Adrenal gland (tissue), 12 donors: Measurements from ENCODE around the gene TM4SF5. TPM values are rescaled to one million over a fixed set of nuclear protein-coding genes. Genes with fewer than 3 reads are reported as not detected.

ENCODE experiments used
- DNase-seq, 7 donors: peaks; one replicate each; pipeline ENCODE4 v3.0.0-alpha.2; 2019 to 2020
- H3K27ac ChIP-seq, 5 donors: fragments of 200-600 bp; sonication (generic) in 4 of 5; 1 replicate in 3 of 5; 2 replicates in 2 of 5; pipeline versions ENCODE4 v1.5.1 to v1.8.0; 2016 to 2020; ENCODE audit warnings: mild to moderate bottlenecking in 1 of 5
- H3K27me3 ChIP-seq: fragments of 200-600 bp; 2 replicates; pipeline ENCODE4 v1.8.0; 2021
- H3K36me3 ChIP-seq, 2 donors: fragments of 200-600 bp; replicated peaks in 1 of 2; 1 replicate in 1 of 2; 2 replicates in 1 of 2; pipeline versions ENCODE4 v1.5.1 to v1.8.0; 2018 to 2022
- H3K4me1 ChIP-seq, 2 donors: fragments of 200-600 bp; replicated peaks in 1 of 2; 1 replicate in 1 of 2; 2 replicates in 1 of 2; pipeline versions ENCODE4 v1.5.1 to v1.8.0; 2018 to 2021
- H3K4me3 ChIP-seq, 4 donors: fragments of 200-600 bp; sonication (generic) in 3 of 4; one replicate each; pipeline ENCODE4 v1.5.1; 2016 to 2018
- H3K9me3 ChIP-seq, 3 donors: fragments of 200-600 bp; sonication (generic) in 1 of 3; replicated peaks in 1 of 3; 1 replicate in 2 of 3; 2 replicates in 1 of 3; pipeline versions ENCODE4 v1.5.1 to v1.8.0; 2016 to 2021
- CTCF ChIP-seq, 6 experiments: fragments of 450-650 bp in 4 of 6; fragments of 200-600 bp in 2 of 6; sonication (generic) in 1 of 6; IDR thresholded peaks; 1 replicate in 5 of 6; 2 replicates in 1 of 6; pipeline versions ENCODE4 v1.5.1 to v1.8.0; 2016 to 2021; ENCODE audit warnings: antibody characterized with exemption in 6 of 6, mild to moderate bottlenecking in 2 of 6, moderate library complexity in 1 of 6
- POLR2A ChIP-seq, 2 donors: fragments of 450-650 bp; IDR thresholded peaks; one replicate each; pipeline ENCODE4 v1.6.1; 2017; ENCODE audit warnings: antibody characterized with exemption in 2 of 2, mild to moderate bottlenecking in 2 of 2, moderate library complexity in 1 of 2
- WGBS, 4 donors: extraction: QIAGEN DNeasy Blood & Tissue Kit in 2 of 4; methylation state at CpG; one replicate each; pipeline versions ENCODE4 v1.1.5 to v1.1.7; 2013 to 2017; 5-methylcytosine and 5-hydroxymethylcytosine counted together
- intact Hi-C, 2 donors: fragments of 100-400 bp; cut with DNase I; formaldehyde crosslinking; loops; one replicate each; pipeline versions ENCODE4 v1.14.1 to v1.15.0; 2022 to 2023
- polyA plus RNA-seq, 3 donors: library from polyadenylated mRNA; stranded (reverse); fragments of 200-250 nt in 2 of 3; fragments of 350-450 nt in 1 of 3; fragmentation: Illumina TruSeq in 1 of 3; extraction: RNeasy Lipid Tissue Mini Kit (QIAGEN cat#74804) in 1 of 3; gene quantifications; one replicate each; pipeline ENCODE4 v1.2.3, GENCODE V29; 2013 to 2014
- total RNA-seq, 9 donors: library from RNA; depleted of rRNA in 4 of 9; stranded (reverse); fragments of >200 nt in 4 of 9; fragments of 120-200 nt in 1 of 9; fragmentation: NEBNext Ultra II Directional in 1 of 9; extraction: Animal tissue kit (Norgen Biotek cat#: 25700) in 1 of 9; gene quantifications; one replicate each; pipeline versions ENCODE4 v1.1.0 to v1.2.4, GENCODE V29; 2013 to 2023
- donor health status: healthy with polysubstance abuse.
- donor health status: Bipolar disorder and iron deficiency.
- donor health status: DM: yes; HTN: yes; CAD: no.
- donor health status: DM: no; HTN: no; CAD: no.
- donor health status: DM: no; HTN: no; CAD: no.
- donor health status: DM: yes; HTN: yes; CAD: no.

The TM4SF5 gene
- total and polyA plus RNA-seq, 12 donors: 0.17 to 0.55 (median 0.32) TPM; not detected in 9

- no peak for DNase-seq
- no peak overlapping the region for H3K4me3 ChIP-seq
- no peaks in the 10 kb centered on the region for H3K27me3 ChIP-seq
- peaks cover 7 to 10% of the 10 kb centered on the region in 2 donors for H3K4me1 ChIP-seq
- no peak overlapping the region for H3K27ac ChIP-seq
- intact Hi-C loops: no loop called here
- H3K9me3 ChIP-seq: no peaks in the 10 kb centered on the region
- H3K36me3 ChIP-seq: peaks cover 0 to 21% of the 10 kb centered on the region in 2 donors
- WGBS, 4 donors: 87 to 93% (median 91%) methylated on average over 7 of the region's 7 CpGs
- no peak for TF ChIP-seq CTCF (IDR thresholded peaks at IDR 0.05)
- no peak for TF ChIP-seq POLR2A (IDR thresholded peaks at IDR 0.05)
Measured at GRCh38 chr17:4812690-4813089, 41.0 kb downstream of the TM4SF5 start.

GRCh38 chr17:4815043-4815675 lies 43.5 kb downstream of the TM4SF5 start:
- no peaks in the 10 kb centered on the region for H3K4me1 ChIP-seq
- H3K9me3 ChIP-seq: no peaks in the 10 kb centered on the region
- H3K36me3 ChIP-seq: peaks cover 0 to 21% of the 10 kb centered on the region in 2 donors
- intact Hi-C loops: no loop called here
- TF ChIP-seq CTCF (IDR thresholded peaks at IDR 0.05) (peak in 3 of 6 experiments; percentile 14 to 25 (median 15)), POLR2A (IDR thresholded peaks at IDR 0.05) (no peak)
- no peak for DNase-seq
- WGBS, 4 donors: 80 to 86% (median 85%) methylated on average over 7 of the region's 7 CpGs
- no peaks in the 10 kb centered on the region for H3K27me3 ChIP-seq
- H3K4me3 ChIP-seq: no peak overlapping the region
- H3K27ac ChIP-seq: no peak overlapping the region

- Histone ChIP-seq H3K9me3 (no peaks in the 10 kb centered on the region), H3K27ac (no peak overlapping the region), H3K4me1 (no peaks in the 10 kb centered on the region), H3K27me3 (no peaks in the 10 kb centered on the region), H3K4me3 (no peak overlapping the region), H3K36me3 (peaks cover 0 to 21% of the 10 kb centered on the region in 2 donors)
- TF ChIP-seq CTCF (IDR thresholded peaks at IDR 0.05): no peak
- TF ChIP-seq POLR2A (IDR thresholded peaks at IDR 0.05): no peak
- WGBS, 4 donors: 79 to 93% (median 90%) methylated on average over 3 to 13 of the region's 13 CpGs
- no peak for DNase-seq
- intact Hi-C loops: no loop called here
Measured at GRCh38 chr17:4816826-4817225, 45.1 kb downstream of the TM4SF5 start.

GRCh38 chr17:4818276-4818675 lies 46.6 kb downstream of the TM4SF5 start:
- no peak for DNase-seq
- no peak for TF ChIP-seq CTCF (IDR thresholded peaks at IDR 0.05)
- no peak for TF ChIP-seq POLR2A (IDR thresholded peaks at IDR 0.05)
- Histone ChIP-seq H3K27ac (no peak overlapping the region), H3K4me1 (no peaks in the 10 kb centered on the region), H3K36me3 (peaks cover 0 to 21% of the 10 kb centered on the region in 2 donors), H3K9me3 (no peaks in the 10 kb centered on the region), H3K27me3 (no peaks in the 10 kb centered on the region), H3K4me3 (no peak overlapping the region)
- WGBS, 4 donors: 81 to 87% (median 82%) methylated on average over 11 to 12 of the region's 12 CpGs
- intact Hi-C loops: no loop called here
